ENCODE data around the gene CA5A.
"Not testable (repeated sequence)": the region's sequence is repeated elsewhere in the genome, so short reads cannot be mapped to it uniquely, and the experiment has no call there.

The CA5A gene

GRCh38 chr16:87919681-87919994 is 16.7 kb downstream of the CA5A start:
- no peak for DNase-seq

GRCh38 chr16:87918866-87919680 is 17.3 kb downstream of the CA5A start:
- DNase-seq, result no peak

GRCh38 chr16:87918338-87918737 is 18.0 kb downstream of the CA5A start:
- DNase-seq, result no peak

- DNase-seq, result no peak
Measured at GRCh38 chr16:87917503-87917902, 18.8 kb downstream of the CA5A start.

GRCh38 chr16:87914812-87915211 is 21.5 kb downstream of the CA5A start:
- DNase-seq, result no peak

DNA sequence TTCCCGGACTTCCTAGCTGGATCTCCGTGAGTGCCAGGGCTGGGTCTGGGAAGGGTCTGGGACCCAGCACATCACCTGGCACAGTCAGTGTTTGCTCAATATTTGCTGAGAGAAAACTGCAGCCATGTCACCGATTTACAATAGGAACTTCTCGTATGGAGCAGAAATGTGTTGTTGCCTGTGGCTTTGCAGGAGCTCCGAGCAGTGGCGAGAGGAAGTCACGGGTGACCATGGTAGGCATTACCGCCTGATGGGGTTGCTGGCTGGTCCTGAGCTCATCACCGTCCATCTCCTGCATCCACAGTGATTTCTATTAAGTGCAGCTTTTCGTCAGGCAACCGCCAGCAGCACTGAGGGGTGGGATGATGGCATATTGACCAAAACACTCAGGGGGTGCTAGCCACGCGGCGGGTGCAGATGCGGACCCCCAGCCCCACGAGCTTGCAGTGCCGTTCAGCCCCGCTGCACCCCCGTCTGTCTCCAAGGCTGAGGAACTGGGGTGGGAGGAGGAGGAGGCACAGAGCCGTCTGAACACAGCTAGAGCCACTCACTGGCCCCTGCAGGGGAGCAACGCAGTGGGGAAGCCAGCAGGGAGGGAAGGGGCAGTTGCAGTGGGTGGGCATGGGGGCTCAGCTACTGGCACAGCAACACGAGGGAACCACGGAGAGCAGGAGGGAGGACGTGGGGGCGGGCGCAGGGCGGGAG is 22.2 kb downstream of the CA5A start:
- DNase-seq, result not testable (repeated sequence)

- DNase-seq, result not testable (repeated sequence)
Measured at GRCh38 chr16:87912691-87913090, 23.6 kb downstream of the CA5A start.

- not testable (repeated sequence) for DNase-seq
Measured at GRCh38 chr16:87911106-87911763, 25.1 kb downstream of the CA5A start.

GRCh38 chr16:87909203-87909935 is 27.0 kb downstream of the CA5A start:
- DNase-seq, result peak; percentile 75

DNA sequence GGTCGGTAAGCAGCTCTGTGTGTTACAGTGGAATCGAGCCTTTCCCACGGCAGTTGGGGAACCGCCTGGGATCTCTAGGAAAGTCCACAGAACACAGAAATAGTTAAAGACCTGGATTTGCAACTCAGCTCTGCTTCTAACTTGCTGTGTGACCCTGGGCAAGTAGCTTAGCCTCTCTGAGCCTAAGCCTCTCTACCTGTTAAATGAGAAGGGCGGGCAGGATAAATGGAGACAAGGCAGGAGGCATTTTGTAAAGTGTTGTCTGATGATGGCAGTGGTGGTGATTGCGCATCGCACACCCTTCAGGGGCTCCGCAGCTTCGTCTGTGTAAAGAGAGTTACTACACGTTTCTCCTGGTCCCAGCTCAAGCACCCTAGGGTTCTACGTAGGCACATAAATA is 28.2 kb downstream of the CA5A start:
- not testable (repeated sequence) for DNase-seq

GRCh38 chr16:87905521-87905920 is 30.8 kb downstream of the CA5A start:
- not testable (repeated sequence) for DNase-seq

- DNase-seq, result not testable (repeated sequence)
Measured at GRCh38 chr16:87904963-87905362, 31.4 kb downstream of the CA5A start.

DNA sequence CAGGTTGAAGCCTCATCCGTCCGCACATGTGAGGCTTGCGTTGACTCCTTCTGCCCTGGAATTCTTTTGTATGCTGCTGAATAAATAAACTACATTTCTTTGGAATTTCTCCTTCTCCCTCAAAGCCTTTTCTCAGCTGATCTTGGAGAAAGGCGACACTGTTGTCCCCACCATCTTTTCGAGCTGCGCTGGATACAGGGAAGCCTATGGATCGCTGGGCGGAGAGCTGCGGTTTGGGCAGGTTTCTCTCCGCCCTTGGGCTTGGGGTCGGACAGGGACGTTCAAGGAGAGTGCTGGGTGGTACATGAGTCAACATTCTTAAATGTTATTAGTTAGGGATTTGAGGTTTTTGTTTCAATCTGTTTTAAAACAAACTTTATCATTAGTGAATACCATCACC is 35.8 kb downstream of the CA5A start:
- not testable (repeated sequence) for DNase-seq

- DNase-seq, result no peak
Measured at GRCh38 chr16:87897521-87898505, 38.5 kb downstream of the CA5A start.

- DNase-seq, result not testable (repeated sequence)
Measured at GRCh38 chr16:87896924-87897520, 39.3 kb downstream of the CA5A start.

DNA sequence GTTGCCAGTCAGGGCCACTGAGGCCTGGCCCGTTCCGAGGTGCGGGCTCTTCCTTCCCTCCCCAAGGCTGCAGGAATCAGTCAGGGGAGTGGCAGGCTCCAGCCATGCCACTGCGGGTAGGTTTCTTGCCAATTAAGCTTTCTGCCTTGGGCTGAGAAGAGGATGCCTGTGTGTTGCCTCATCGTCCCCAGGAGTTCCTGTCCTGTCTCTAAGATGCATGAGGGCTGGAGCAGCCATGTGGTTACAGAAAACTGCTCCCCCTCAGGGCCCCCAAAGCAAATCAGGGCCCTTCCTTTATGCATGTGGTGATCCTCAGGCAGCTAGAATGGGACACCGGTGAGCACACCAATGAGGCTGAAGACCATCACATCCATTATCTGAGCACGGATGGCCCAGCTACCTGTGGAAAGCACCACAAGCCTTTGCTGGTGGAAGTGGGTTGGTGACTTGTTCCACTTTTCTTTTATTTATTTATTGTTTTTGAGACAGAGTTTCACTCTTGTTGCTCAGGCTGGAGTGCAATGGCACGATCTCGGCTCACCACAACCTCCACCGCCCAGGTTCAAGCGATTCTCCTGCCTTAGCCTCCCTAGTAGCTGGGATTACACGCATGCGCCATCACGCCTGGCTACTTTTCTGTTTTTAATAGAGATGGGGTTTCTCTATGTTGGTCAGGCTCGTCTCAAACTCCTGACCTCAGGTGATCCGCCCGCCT is 40.0 kb downstream of the CA5A start:
- DNase-seq, result not testable (repeated sequence)

- DNase-seq, result peak; percentile 60
Measured at GRCh38 chr16:87895641-87896141, 40.6 kb downstream of the CA5A start.

DNA sequence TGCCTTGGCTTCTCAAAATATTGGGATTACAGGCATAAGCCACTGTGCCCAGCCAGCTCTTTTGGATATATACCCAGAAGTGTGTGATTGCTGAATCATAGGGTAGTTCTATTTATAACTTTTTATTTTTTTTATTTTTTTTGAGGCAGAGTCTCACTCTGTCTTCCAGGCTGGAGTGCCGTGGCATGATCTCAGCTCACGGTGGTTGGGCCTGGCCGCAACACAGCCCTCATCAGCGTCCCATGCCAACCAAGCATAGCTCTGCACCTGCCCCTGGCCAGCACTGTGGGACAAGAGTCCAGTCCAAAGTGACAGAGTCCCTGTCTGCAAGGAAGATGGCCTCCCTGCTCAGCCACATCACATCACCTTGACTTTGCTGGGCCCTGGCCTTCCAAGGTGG is 42.3 kb downstream of the CA5A start:
- DNase-seq, result not testable (repeated sequence)

GRCh38 chr16:87891764-87892163 is 44.6 kb downstream of the CA5A start:
- no peak for DNase-seq

DNA sequence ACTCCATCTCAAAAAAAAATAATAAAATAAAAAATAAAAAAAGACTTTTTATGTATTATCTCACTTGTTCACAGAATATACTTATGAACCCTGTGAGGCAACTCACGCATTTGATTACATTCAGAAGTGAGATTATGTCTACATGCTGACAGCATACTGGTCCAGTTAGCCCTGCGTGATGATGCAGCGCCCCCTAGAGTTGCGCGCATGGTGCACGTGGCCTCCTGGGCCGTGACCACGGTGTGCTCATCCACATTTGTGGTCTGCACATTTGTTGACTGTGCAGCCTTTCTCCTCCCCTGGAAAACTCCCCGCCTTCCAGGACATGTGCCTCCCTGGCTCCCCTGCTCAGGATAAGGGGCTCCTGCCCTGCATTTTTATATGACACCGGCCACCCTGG is 46.6 kb downstream of the CA5A start:
- DNase-seq, result not testable (repeated sequence)

Measured in CD4-positive, alpha-beta T cell treated with Interleukin-15 for 1 hour (primary cell).